Hematopoietic multipotent progenitor cell treated with erythropoietin and hydrocortisone succinate and interleukin-3 and kit ligand, for 6 days (in vitro differentiated cells): ENCODE results near the gene PITPNB.
A peak's percentile ranks its signal among the peaks of the same experiment; 100 is the strongest.

Experiments used
- DNase-seq: peaks from one replicate; pipeline ENCODE4 v3.0.0-alpha.2; 2015

The PITPNB gene

DNA sequence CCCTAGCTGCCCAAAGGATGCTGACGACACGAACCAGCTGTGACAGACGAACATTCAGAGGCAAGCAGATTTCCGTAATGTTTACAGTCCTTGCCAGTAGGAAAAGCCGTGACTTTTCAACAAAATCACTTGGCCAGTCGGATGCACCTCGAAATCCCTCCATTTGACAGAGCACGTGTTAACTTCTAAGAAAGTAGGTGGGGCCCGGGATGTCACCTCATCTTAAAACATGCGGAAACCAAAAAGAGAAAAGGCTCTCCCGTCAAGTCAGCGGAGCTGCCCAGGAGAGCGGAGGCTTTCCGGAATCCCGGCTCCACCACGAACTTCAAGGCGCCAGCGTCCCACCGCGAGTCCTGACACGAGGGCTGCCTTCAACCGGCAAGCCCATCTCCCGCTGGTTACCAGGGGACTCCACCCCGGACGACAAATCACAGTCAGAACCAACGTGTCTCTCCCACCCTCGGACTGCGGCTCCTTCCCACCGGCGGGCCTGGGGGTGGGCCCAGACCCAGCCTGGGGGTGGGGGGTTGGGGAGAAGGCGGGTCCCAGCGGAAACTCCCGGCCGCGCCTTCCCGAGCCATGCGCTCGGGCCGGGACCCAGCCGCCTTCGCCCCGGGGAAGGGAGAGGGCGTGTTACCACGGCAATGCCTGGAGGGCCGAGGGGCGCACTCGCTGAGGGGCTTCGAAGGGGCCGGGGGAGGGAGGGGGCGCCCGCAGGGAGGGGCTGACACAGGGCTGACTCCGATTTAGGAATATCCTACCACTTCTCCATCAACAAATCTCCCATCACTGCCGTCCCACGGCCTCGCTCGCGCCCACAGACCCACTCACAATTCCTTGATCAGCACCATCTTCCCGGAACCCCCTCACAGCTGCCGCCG is 475 bp downstream of the PITPNB start:
- peak; percentile 64 for DNase-seq

DNA sequence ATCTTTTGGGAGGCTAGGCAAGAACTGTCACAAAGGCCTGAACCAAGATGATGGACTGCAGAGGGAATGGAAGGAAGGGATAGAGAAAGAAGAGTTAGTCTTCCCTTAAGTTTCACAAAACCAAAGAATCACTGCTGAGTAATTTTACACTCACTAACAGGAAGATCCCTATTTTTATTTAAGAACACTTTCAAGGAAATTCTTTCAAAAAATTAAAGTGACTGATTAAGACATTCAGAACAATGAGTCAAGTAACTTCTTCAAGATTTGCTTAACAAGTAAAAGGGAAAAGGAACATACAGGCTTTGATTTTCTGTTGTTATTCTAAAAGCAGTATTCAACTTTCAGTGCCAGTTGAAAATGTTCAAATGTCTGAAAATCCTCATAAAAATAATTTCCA is 3.1 kb downstream of the PITPNB start:
- no peak for DNase-seq

DNA sequence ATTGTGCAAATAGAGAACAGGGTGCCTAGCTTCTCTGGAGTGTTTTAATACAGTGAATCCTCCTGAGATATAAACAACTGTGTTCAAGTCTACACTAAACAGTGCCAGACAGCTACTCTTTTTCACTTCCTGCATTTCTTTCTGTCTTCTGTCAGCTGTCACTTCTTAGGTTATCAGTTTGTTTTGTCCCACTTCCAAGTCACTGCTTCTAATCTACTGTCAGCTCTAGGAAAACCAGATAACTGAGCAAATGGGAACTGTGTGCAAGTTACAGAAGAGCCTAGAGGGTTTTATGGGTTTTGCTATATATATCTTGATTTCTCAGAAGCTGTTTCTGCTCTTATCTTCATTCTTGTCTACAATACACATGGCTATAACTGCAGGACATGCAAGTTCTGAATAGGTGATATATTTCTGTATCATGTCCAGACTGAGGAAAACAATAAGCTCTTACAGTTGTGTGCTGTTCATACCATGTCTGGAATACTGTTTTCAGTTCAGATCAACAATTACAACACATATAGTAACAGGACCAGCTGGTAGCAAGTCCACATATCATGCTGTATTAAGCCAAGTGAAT is 5.8 kb downstream of the PITPNB start:
- DNase-seq = peak; percentile 80

DNA sequence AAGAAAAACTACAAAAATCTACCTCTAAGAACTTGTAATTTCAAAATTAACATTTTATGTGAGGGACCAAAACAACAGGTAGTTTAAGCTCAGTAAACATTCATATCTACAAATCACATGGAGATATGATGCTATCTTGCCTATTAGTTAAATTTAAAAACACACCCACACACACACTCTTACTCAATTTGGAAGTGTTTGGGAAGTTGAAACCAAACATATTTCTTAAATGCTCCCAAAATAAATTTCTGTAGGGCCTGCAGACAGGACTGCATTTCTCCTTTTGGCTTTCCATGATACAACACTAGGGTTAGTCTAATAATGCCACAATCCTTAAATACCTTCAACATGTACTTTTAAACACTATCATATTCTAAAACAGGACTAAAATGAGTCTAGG is 7.0 kb downstream of the PITPNB start:
- no peak for DNase-seq

DNA sequence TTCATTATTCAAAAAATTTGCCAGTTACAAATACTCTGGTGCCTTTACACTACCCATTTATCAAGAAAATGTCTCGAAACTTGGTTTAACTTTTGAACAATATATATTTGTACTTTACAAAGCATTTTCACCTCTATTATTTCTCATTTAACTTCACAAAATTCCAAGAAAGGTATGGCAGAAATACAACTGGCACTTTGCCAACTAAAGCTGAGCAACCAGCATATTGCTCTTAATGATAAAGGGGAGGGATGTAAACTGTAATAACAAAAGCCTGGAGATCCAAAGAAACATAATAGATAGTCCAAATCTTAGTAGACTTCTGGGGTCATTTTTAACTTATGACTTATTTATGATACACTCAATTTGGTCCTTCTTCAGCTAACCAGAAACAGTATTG is 7.7 kb downstream of the PITPNB start:
- DNase-seq = peak; percentile 82

DNA sequence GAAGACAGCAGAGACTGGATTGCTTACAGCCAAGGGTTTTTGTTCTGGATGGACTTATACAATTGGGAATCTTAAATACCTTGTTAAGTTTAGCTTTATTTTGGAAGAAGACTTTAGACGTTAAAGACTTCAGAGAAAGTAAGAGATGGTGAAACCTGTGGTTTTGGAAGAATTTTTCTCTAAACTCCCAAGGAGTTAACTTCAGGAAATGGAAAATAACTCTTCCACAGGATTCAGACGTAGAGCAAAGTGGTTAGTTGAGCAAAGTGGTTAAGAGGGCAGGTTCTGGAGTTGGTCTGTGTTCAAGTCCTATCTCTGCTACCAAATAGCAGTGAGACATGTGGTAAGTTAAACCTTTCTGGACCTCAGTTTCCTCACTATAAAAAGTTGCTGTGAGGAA is 12.8 kb downstream of the PITPNB start:
- DNase-seq = no peak

DNA sequence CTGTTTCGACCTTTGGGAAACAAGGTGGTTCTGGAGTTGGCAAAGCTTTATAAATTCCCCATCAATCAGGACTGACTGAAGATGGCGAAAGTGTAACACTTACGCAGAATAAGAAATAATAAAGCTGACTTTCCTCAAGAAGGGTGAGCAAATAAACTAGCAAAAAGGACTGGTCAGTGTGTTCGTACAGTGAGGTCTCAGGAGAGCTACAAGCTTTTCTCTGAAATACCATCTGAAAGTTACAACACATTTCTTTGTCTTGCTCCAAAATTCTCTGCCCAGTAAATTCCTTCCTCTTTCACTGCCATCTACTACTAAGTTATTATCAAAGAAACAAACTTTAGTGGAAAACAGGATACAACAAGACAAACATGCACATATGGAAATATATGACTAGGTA is 13.4 kb downstream of the PITPNB start:
- no peak for DNase-seq

DNA sequence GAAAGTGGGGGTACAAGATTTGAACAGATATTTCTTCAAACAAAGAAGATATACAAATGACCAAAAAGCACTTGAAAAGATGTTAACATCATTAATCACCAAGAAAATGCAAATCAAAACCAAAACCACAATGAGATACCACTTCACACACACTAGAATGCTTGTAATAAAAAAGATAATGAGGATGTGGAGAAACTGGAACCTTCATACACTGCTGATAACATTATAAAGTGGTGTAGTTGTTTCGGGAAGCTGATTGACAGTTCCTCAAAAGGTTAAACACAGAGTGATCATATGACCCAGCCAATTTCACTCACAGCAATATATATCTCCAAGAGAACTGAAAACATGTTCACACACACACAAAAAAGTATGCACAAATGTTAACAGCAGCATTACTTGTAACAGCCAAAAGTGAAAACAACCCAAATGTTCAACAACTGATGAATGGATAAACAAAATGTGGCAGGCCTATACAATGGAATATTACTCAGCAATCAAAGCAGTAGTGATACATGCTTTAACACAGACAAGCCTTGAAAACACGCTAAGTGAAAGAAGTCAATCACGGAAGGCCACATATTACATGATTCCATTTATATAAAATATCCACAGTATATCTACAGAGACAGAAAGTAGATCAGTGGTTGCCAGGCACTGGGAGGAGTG is 15.1 kb downstream of the PITPNB start:
- peak; percentile 69 for DNase-seq

DNA sequence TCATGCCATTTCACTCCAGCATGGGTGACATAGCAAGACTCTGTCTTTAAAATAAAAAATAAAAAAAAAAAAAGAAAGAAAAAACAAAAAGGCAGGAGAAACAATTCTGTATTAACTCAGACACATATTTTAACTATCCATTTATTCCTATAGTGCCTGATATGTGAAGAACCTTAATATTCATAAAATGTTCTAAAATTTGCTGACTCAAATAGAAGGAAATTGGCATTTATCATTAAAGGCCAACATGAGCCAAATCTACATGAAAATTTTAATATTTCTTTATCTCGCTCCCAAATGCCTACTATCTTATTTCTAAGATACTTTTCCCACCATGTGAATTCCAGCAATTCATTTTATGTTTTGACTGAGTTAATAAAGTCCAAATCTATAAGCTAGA is 18.9 kb downstream of the PITPNB start:
- no peak for DNase-seq

DNA sequence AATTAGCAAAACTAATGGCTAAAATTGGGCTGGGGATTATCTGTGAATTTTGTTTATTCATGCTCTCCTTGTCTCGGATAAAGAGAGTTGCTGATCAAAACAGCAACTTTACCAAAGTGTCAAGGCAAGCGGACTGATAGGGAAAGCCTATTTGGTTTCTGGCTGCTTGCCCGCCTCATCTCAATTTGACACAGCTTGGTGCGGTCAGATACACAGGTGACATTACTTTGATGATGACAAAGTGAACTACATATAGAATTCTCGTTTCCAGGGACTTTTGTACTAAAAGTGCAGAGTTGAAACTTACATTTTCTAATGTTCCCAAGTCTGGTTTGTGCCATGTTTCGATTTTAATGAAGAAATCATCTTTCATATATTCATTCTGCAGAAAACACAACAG is 22.8 kb downstream of the PITPNB start:
- peak; percentile 60 for DNase-seq

DNA sequence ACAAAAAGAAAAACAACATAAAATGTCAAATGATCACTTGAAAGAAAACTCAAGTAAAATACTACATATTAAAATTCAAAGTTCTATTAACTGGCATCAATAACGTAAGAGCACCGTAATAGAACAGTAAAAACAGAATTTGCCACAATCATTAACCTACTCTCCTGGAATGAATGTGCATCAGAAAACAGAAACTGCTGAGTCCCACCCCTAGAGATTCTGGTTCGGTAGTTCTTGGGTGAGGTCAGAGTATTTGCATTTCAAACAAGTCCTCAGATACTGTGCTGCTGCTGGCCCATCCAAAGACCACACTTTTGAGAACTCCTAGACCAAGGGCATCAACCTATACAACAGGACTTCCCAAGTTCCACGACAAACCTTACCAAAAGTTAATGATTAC is 23.5 kb downstream of the PITPNB start:
- no peak for DNase-seq

DNA sequence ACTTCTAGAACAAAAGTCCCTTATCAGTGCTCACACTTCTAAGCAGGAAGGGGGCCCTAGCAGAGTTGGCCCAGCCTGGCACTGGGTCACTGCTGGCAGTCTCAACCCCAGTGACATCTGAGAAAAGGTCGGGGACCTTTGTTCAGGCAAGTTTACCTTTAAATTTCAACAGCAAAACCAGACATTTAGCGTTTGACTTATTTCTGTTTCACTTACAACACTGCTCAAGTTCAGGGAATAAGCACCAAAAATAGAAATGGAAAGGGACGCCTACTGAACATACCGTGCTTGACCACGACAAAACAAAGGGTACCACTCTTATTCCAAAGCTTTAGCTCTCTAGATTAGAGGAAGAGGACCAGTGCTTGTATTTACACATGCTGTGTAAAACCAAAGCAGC is 26.2 kb downstream of the PITPNB start:
- no peak for DNase-seq

DNA sequence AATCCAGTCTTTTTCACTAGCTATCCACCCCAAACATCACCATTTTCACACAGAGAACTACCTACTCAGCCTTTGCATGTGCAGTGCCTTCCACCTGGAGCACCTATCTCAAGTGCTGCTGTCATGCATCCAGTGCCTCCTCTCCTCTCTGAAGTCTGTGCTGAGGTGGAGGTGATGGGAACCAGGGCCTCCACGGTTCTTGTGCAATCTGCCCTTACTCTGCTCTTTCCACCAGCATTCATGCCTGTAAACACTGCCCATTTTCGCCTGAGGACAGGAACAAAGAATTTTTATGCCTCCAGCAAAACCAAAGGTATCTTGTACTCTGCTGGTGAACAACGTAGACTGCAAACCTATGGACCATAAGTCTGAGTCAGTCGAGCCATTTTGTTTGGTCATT is 27.0 kb downstream of the PITPNB start:
- DNase-seq = no peak

DNA sequence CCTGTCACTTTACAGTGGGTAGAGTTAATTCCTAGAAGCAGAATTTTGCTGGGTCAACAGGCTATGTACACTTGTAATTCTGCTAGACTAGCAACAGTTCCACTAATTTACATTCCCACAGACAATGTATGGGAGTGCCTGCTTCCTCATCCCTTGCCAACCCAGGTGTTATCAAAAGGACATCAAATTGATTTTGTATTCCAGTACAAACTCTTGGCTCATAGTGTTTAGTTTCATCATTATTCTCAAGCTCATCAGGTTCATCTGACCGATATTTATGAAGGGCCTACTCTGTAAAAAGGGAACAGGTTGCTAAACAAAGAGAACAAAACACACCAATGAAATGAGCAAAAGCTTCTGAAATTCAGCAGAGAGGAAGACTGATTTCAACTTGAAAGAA is 30.7 kb downstream of the PITPNB start:
- no peak for DNase-seq

DNA sequence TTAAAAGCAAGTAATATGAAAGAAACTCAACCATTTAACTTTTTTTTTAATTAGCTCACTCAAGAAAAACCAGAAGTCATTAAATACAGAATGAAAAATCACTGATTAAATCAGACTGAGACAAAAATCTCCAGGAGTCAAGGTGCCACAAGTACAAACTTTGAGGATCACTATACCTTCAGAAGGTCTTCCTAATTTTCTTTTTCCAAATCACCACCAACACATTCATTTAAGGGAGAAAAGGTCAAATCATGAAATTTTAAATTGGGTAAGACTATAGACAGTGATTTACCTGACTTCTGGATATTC is 32.3 kb downstream of the PITPNB start:
- no peak for DNase-seq

DNA sequence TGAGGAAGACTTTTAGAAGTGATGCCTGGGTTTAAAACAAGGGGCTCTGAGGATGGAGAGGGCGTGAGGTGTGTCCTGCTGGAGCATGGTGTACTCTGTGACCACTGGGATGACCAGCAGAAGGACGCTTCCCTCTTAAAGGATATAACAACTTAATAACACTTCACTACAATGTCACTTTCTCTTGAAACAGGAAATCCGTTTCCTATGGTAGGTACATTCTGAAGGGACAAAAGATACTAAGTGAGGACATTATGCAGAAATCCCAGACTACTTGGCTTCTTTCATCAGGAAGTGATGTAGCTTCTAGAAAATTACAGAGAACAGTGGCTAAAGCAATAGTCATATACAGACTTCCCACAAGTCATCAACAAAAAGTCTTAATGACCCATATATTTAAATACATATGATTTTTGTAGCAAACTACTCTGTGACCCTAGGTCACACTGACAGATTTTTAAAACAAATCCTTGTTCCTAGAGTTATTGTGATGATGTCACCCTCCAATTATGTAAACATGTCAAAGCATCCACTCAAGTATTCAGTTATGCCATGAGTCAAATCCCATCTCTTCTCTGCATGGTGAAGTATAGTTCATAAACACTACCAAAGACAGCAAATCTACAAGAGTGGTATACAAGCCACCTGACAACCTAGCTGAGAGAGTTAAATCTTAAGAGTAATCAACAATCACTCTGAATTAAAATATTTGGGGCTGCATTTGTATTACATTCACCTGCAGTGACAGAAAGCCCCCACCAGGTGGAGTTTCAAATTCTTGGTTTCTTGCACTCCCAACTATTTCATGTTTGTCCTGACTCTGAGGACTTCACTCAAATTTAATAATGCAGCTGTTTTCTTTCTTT is 32.8 kb downstream of the PITPNB start:
- peak; percentile 77 for DNase-seq

DNA sequence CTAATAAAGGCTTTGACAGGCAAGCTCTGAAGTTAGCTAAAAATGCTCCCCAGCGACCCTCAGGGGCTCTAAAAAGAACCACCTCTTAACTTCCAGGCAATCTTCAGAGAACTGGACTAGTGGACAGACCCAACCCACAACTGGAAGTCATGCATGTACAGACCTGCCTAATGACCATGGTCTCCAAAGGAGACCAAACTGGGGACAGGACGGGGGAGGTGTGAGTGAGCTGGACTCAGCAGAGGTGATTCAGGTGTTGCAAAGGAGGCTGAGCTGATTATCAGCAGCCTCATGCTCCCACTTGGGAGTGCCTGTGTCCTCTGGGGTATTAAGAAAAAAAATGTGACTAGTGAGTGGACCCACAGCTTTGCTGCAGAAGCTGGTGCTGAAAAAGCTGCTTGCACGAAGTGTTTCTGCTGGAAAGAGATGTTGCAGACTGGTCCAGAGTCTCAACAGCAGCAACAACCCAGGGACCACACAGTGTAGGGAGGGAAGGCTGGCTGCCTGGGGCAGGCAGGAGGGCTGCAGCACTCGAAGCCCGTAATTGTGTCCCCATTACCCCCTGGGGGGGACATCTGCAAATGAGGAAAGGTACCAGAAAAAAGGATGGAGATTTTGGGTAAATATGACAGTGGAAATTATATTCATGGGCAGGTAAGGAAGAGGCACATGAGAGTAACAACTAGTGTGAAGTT is 35.3 kb downstream of the PITPNB start:
- no peak for DNase-seq

DNA sequence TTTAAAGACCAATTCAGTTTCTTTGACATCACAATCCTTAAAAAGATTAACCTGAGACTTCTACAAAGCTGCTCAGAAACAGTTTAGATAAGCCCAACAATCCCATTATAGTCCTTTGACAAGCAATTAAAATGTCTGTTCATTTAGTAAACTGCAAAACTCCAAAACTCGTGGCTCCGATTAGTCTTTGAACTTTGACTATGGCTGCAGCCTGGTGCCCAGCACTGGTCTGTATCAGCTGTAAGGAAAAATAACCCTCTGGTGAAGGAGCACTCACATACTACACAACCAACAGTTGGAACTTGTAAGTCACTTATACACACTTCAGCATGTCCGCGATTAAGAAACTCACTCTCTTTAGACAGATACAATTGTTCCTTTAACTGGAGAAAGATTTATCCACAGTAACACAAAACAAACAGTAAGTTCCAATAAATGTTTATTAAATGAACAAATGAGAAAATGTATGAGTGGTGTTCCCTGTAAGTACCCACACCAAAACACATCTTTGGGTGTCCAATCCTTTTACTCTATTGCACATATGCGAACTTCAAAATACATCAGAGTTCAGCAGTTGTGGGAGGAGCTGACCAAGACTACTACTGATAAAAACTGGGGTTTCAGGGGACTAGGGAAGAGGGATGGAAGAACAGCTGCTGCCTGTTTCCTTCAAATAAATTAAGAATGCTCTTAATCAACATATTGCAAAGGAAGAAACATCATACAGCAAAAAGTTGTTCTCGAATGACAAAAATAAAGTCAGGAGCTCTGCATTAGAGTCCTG is 36.4 kb downstream of the PITPNB start:
- peak; percentile 34 for DNase-seq

DNA sequence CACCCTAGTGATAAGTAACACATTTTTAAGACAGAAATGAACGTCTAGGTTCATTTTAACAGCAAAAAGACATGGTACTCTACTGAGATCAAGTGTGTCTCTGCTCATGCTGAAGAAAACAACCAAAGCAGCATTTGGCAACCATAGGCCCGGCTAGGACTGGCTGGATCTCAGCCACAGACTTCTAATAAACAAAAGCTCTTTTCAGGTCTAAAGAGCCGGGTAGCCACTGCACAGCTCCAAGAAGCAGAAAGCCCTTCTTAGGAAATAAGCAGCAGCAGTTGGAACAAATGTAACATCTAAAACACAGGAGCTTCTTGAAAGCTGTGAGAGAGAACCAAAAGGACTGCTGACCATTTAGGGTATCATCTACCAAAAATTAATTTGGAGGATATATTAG is 37.6 kb downstream of the PITPNB start:
- DNase-seq = no peak

DNA sequence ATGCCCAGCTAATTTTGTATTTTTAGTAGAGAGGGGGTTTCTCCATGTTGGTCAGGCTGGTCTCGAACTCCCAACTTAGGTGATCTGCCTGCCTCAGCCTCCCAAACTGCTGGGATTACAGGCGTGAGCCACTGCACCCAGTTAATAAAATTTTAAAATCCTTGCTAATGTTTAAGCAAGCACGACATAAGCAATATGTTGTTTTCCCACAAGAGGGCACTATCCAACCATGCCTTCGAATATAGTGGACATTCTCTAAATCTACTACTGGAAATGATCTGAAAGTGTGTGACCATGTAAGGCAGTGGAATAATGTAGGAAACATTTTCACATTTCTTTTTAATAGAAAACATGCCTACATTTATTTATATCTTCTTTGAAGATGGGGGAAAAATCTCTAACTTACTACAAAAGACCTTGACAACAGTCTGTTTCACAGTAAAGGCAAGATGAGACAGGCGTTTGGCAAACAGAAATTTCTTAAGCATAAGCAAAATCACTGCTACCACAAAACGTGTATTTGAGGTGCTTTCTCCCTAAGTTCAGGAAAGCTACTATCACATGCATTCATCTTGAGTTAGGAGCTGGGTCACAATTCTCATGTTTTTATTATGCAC is 38.2 kb downstream of the PITPNB start:
- peak; percentile 80 for DNase-seq

DNA sequence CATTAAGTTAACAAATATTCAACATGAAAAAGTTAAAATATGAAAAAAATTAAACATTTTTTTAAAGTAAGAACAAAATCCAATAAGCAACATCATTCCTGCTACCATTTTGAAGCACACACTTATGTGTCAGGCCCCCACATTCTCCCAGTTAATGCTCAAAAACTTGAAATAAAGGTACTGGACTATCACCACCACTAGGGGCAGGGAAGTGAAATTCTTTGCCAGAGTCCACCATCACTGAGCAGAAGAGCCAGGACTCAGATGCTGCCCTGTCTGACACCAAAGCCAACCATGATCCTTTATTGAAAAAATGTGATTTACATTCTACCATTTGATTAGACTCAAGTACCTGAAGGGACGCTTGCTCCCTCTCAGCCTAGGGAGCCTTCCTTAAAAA is 39.1 kb downstream of the PITPNB start:
- peak; percentile 80 for DNase-seq
